HG02884 (cell line): Measurements from ENCODE around the gene DCST1.

Experiments used
- ATAC-seq: cut with Tn5 transposase; IDR thresholded peaks from one replicate; pipeline ENCODE4 v1.9.1; 2021; ENCODE audit warnings: mild to moderate bottlenecking, moderate library complexity; ENCODE audit not compliant: unreplicated experiment

DCST1 gene

GRCh38 chr1:155051342-155051776, 17.7 kb downstream of the DCST1 start:
- ATAC-seq, result no peak

GRCh38 chr1:155051777-155052398, 18.3 kb downstream of the DCST1 start:
- ATAC-seq, result no peak

GRCh38 chr1:155052439-155053395, 19.1 kb downstream of the DCST1 start:
- no peak for ATAC-seq

- no peak for ATAC-seq
Observed at GRCh38 chr1:155053531-155054105, 20.0 kb downstream of the DCST1 start.

GRCh38 chr1:155057104-155057503, 23.5 kb downstream of the DCST1 start:
- ATAC-seq, result no peak

- ATAC-seq, result no peak
Observed at GRCh38 chr1:155057788-155058211, 24.2 kb downstream of the DCST1 start.

GRCh38 chr1:155060736-155061135, 27.1 kb downstream of the DCST1 start:
- ATAC-seq, result no peak

GRCh38 chr1:155061381-155062150, 27.9 kb downstream of the DCST1 start:
- ATAC-seq, result no peak

GRCh38 chr1:155062151-155062686, 28.6 kb downstream of the DCST1 start:
- ATAC-seq, result no peak

- no peak for ATAC-seq
Observed at GRCh38 chr1:155062702-155063411, 29.2 kb downstream of the DCST1 start.

GRCh38 chr1:155063550-155064110, 30.0 kb downstream of the DCST1 start, which contains the start of gene EFNA4:
TSS of gene EFNA4 (plus strand) at chr1:155063740. CDS start at chr1:155063824, 84 bp downstream.
- ATAC-seq, result peak; percentile 53

GRCh38 chr1:155064111-155064831, 30.6 kb downstream of the DCST1 start:
- ATAC-seq, result no peak

GRCh38 chr1:155064832-155065429, 31.3 kb downstream of the DCST1 start:
- ATAC-seq, result no peak

- ATAC-seq, result no peak
Observed at GRCh38 chr1:155066777-155067176, 33.2 kb downstream of the DCST1 start.

- no peak for ATAC-seq
Observed at GRCh38 chr1:155068599-155068998, 35.0 kb downstream of the DCST1 start.

GRCh38 chr1:155069551-155070157, 36.0 kb downstream of the DCST1 start:
- no peak for ATAC-seq

- ATAC-seq, result no peak
Observed at GRCh38 chr1:155070158-155070621, 36.6 kb downstream of the DCST1 start.
